Measurements from ENCODE around the gene SNX11.

The SNX11 gene

GRCh38 chr17:48113201-48113676 lies 5.7 kb downstream of the SNX11 start:
- H3K36me3 Mint-ChIP-seq, result peaks cover 3% of the 10 kb centered on the region
- peak overlapping the region; percentile 86 for H3K27ac Mint-ChIP-seq
- H3K9me3 Mint-ChIP-seq, result no peaks in the 10 kb centered on the region
- H3K4me3 Mint-ChIP-seq, result peak overlapping the region; percentile 49
- peaks cover 42% of the 10 kb centered on the region for H3K4me1 Mint-ChIP-seq
- H3K27me3 Mint-ChIP-seq, result no peaks in the 10 kb centered on the region

GRCh38 chr17:48121923-48122664 lies 14.5 kb downstream of the SNX11 start:
- H3K9me3 Mint-ChIP-seq, result no peaks in the 10 kb centered on the region
- no peaks in the 10 kb centered on the region for H3K4me1 Mint-ChIP-seq
- H3K4me3 Mint-ChIP-seq, result no peak overlapping the region
- peaks cover 7% of the 10 kb centered on the region for H3K36me3 Mint-ChIP-seq
- no peaks in the 10 kb centered on the region for H3K27me3 Mint-ChIP-seq
- no peak overlapping the region for H3K27ac Mint-ChIP-seq

DNA sequence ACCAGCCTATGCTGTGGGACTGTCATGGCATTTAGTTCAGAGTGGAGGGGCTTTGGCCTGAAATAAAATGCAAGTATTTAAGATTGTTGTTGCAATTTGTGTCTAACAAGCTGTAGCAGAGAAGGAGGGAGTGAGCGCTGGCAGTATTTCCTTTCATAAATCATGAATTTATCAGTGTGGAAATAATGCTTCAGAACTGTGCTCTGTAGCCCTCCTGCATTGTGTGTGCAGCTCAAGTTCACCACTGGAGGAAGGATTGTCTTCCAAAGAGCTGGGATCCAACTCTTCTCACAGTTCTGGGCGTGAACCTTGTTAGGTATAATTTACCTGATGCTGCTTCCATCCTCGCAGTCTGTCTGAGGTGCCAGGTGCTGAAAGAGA lies 15.1 kb downstream of the SNX11 start:
- Mint-ChIP-seq H3K9me3 (no peaks in the 10 kb centered on the region), H3K27ac (no peak overlapping the region), H3K4me1 (no peaks in the 10 kb centered on the region), H3K27me3 (no peaks in the 10 kb centered on the region), H3K4me3 (no peak overlapping the region), H3K36me3 (peaks cover 7% of the 10 kb centered on the region)

DNA sequence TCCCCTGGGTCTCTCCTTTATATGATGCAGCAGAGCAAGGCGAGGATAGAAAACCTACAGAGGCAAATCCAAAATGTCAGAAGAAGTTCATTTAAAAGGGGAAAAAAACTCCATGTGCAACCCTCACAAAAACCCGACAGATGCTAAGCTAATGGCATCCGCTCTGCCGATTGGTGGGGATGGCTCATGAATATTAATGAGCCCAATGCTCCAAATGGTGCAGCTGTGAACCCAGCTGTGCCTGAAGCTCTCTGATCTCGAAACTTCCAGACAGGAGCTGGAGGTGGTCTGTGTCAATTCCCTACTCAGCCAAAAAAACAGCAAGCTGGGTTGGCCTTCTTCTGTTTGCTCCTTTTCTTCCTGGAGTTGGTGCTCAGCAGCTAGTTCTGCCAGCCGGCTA lies 15.5 kb downstream of the SNX11 start:
- H3K27me3 Mint-ChIP-seq, result no peaks in the 10 kb centered on the region
- H3K27ac Mint-ChIP-seq, result no peak overlapping the region
- no peak overlapping the region for H3K4me3 Mint-ChIP-seq
- H3K4me1 Mint-ChIP-seq, result no peaks in the 10 kb centered on the region
- peaks cover 7% of the 10 kb centered on the region for H3K36me3 Mint-ChIP-seq
- H3K9me3 Mint-ChIP-seq, result no peaks in the 10 kb centered on the region

DNA sequence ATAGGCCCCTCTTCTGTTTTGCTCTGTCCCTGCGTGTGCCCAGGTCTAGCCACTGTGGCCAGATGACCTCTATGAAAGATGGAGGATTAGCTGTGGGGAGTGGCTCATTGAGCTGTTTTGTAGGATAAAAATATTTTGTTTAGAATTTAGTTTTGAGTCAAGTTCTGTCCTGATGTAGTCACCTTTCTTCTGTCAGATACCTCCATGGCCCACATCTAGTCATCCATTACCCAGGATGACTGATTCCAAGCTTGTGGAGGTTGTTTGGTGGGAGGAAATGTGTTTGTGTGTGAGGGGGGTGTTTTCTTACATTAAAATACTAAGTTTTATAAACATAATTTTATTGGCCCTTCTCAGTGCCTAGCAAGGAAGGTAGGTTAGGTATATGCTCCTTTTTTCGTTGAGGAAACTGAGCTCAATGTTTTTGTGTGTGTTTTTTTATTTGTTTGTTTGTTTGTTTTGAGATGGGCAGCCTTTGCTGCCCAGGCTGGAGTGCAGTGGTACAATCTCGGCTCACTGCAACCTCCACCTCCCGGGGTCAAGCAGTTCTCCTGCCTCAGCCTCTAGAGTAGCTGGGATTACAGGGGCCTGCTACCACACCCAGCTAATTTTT lies 16.3 kb downstream of the SNX11 start:
- no peaks in the 10 kb centered on the region for H3K4me1 Mint-ChIP-seq
- no peaks in the 10 kb centered on the region for H3K9me3 Mint-ChIP-seq
- no peaks in the 10 kb centered on the region for H3K27me3 Mint-ChIP-seq
- no peak overlapping the region for H3K4me3 Mint-ChIP-seq
- peaks cover 7% of the 10 kb centered on the region for H3K36me3 Mint-ChIP-seq
- peak overlapping the region; percentile 35 for H3K27ac Mint-ChIP-seq

GRCh38 chr17:48125829-48126531 lies 18.4 kb downstream of the SNX11 start:
- Mint-ChIP-seq H3K4me1 (no peaks in the 10 kb centered on the region), H3K9me3 (no peaks in the 10 kb centered on the region), H3K4me3 (no peak overlapping the region), H3K27ac (no peak overlapping the region), H3K27me3 (no peaks in the 10 kb centered on the region), H3K36me3 (peaks cover 7% of the 10 kb centered on the region)

GRCh38 chr17:48126532-48126850 lies 18.9 kb downstream of the SNX11 start:
- Mint-ChIP-seq H3K36me3 (peaks cover 7% of the 10 kb centered on the region), H3K4me1 (peaks cover 5% of the 10 kb centered on the region), H3K4me3 (no peak overlapping the region), H3K27ac (no peak overlapping the region), H3K27me3 (no peaks in the 10 kb centered on the region), H3K9me3 (no peaks in the 10 kb centered on the region)

GRCh38 chr17:48127371-48128051 lies 19.9 kb downstream of the SNX11 start:
- peak overlapping the region; percentile 6 for H3K27ac Mint-ChIP-seq
- no peaks in the 10 kb centered on the region for H3K9me3 Mint-ChIP-seq
- H3K36me3 Mint-ChIP-seq, result peaks cover 7% of the 10 kb centered on the region
- H3K4me3 Mint-ChIP-seq, result no peak overlapping the region
- H3K27me3 Mint-ChIP-seq, result no peaks in the 10 kb centered on the region
- H3K4me1 Mint-ChIP-seq, result peaks cover 5% of the 10 kb centered on the region

DNA sequence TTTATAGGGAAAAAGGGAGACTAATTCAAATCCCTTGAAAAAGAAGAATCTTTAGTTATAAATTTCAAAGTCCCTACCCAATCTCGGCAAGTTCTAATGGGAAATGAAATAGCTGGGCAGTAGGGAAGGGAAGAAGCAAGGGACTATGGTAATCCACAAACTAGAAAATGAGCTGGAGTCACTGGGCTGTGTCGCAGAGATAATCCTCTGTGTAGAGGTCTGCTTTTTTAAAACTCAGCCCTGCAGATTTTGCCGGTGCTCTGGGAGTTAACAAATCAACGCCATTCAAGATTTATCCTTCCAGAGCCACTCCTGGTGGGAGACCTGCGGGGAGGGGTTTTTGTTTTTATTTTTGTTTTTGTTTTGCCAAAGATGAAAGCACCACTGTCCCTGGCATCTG lies 20.8 kb downstream of the SNX11 start:
- Mint-ChIP-seq H3K4me3 (no peak overlapping the region), H3K4me1 (peaks cover 5% of the 10 kb centered on the region), H3K27ac (no peak overlapping the region), H3K9me3 (no peaks in the 10 kb centered on the region), H3K36me3 (peaks cover 4% of the 10 kb centered on the region), H3K27me3 (no peaks in the 10 kb centered on the region)

- Mint-ChIP-seq H3K9me3 (no peaks in the 10 kb centered on the region), H3K27ac (no peak overlapping the region), H3K36me3 (peaks cover 2% of the 10 kb centered on the region), H3K27me3 (no peaks in the 10 kb centered on the region), H3K4me3 (no peak overlapping the region), H3K4me1 (peaks cover 5% of the 10 kb centered on the region)
Measured at GRCh38 chr17:48129981-48130380, 22.4 kb downstream of the SNX11 start.

DNA sequence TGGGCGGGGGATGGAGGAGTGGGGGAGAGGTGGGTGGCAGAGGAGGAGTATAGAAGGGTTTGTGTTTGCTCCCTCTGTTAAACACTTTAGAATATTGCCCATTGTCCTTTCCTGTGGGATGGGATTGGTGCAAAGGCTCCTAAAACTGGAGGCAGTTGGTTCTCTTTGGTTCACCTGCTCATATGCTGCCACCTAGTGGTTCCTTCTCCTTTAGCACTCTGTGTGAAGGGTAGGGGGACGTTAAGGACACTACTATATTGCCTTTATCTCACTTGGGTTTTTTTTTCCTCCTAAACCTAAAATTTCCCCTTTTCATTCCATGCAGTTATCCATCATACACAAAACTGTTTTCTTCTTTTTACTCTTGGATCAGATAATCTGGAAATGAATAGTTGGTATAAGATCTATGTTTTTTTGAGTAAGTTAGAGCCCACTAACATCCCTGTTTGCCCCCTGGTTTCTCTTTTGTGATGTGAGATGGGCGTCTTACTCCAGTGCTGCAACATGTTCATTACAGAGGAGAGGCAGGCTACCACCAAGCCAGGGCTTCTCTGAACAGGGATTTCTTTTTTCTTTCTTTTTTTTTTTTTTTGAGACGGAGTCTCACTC lies 23.8 kb downstream of the SNX11 start:
- no peaks in the 10 kb centered on the region for H3K9me3 Mint-ChIP-seq
- H3K36me3 Mint-ChIP-seq, result no peaks in the 10 kb centered on the region
- peaks cover 5% of the 10 kb centered on the region for H3K4me1 Mint-ChIP-seq
- H3K27ac Mint-ChIP-seq, result no peak overlapping the region
- H3K27me3 Mint-ChIP-seq, result no peaks in the 10 kb centered on the region
- H3K4me3 Mint-ChIP-seq, result no peak overlapping the region

- H3K27ac Mint-ChIP-seq, result no peak overlapping the region
- H3K36me3 Mint-ChIP-seq, result no peaks in the 10 kb centered on the region
- H3K4me3 Mint-ChIP-seq, result no peak overlapping the region
- no peaks in the 10 kb centered on the region for H3K27me3 Mint-ChIP-seq
- H3K9me3 Mint-ChIP-seq, result no peaks in the 10 kb centered on the region
- peaks cover 5% of the 10 kb centered on the region for H3K4me1 Mint-ChIP-seq
Measured at GRCh38 chr17:48132385-48132784, 24.8 kb downstream of the SNX11 start.

GRCh38 chr17:48134912-48135480 lies 27.4 kb downstream of the SNX11 start:
- peaks cover 3% of the 10 kb centered on the region for H3K36me3 Mint-ChIP-seq
- H3K4me1 Mint-ChIP-seq, result peaks cover 9% of the 10 kb centered on the region
- no peak overlapping the region for H3K27ac Mint-ChIP-seq
- H3K27me3 Mint-ChIP-seq, result no peaks in the 10 kb centered on the region
- H3K4me3 Mint-ChIP-seq, result no peak overlapping the region
- H3K9me3 Mint-ChIP-seq, result no peaks in the 10 kb centered on the region

GRCh38 chr17:48137656-48138055 lies 30.1 kb downstream of the SNX11 start:
- Mint-ChIP-seq H3K4me1 (peaks cover 16% of the 10 kb centered on the region), H3K27me3 (no peaks in the 10 kb centered on the region), H3K36me3 (peaks cover 10% of the 10 kb centered on the region), H3K4me3 (no peak overlapping the region), H3K9me3 (no peaks in the 10 kb centered on the region), H3K27ac (peak overlapping the region; percentile 38)

- H3K27ac Mint-ChIP-seq, result peak overlapping the region; percentile 68
- peaks cover 16% of the 10 kb centered on the region for H3K4me1 Mint-ChIP-seq
- H3K36me3 Mint-ChIP-seq, result peaks cover 10% of the 10 kb centered on the region
- H3K4me3 Mint-ChIP-seq, result no peak overlapping the region
- H3K27me3 Mint-ChIP-seq, result no peaks in the 10 kb centered on the region
- no peaks in the 10 kb centered on the region for H3K9me3 Mint-ChIP-seq
Measured at GRCh38 chr17:48139944-48140343, 32.4 kb downstream of the SNX11 start.
